22Rv1 (cell line): ENCODE data around the gene NTF4.

ENCODE experiments used
- H3K27ac ChIP-seq: fragments of 450-650 bp; 2 replicates; pipeline ENCODE4 v1.5.1; 2017
- ZFX ChIP-seq: fragments of 450-650 bp; IDR thresholded peaks from 2 replicates; pipeline ENCODE4 v1.6.1; 2017; ENCODE audit warnings: antibody characterized with exemption, borderline replicate concordance
- TF ChIP-seq, protein P1 (sequence below): fragments of 450-650 bp; IDR thresholded peaks from 2 replicates; pipeline ENCODE4 v1.5.1; 2017; ENCODE audit warnings: mild to moderate bottlenecking

Gene NTF4

GRCh38 chr19:49016067-49016839, 48.4 kb downstream of the NTF4 start:
- H3K27ac ChIP-seq, result no peak overlapping the region
- TF ChIP-seq, protein P1, sequence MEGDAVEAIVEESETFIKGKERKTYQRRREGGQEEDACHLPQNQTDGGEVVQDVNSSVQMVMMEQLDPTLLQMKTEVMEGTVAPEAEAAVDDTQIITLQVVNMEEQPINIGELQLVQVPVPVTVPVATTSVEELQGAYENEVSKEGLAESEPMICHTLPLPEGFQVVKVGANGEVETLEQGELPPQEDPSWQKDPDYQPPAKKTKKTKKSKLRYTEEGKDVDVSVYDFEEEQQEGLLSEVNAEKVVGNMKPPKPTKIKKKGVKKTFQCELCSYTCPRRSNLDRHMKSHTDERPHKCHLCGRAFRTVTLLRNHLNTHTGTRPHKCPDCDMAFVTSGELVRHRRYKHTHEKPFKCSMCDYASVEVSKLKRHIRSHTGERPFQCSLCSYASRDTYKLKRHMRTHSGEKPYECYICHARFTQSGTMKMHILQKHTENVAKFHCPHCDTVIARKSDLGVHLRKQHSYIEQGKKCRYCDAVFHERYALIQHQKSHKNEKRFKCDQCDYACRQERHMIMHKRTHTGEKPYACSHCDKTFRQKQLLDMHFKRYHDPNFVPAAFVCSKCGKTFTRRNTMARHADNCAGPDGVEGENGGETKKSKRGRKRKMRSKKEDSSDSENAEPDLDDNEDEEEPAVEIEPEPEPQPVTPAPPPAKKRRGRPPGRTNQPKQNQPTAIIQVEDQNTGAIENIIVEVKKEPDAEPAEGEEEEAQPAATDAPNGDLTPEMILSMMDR, result no peak
- TF ChIP-seq ZFX, result no peak

GRCh38 chr19:49014870-49015255, 49.8 kb downstream of the NTF4 start:
- H3K27ac ChIP-seq, result no peak overlapping the region
- no peak for TF ChIP-seq ZFX
- TF ChIP-seq, protein P1, result no peak

DNA sequence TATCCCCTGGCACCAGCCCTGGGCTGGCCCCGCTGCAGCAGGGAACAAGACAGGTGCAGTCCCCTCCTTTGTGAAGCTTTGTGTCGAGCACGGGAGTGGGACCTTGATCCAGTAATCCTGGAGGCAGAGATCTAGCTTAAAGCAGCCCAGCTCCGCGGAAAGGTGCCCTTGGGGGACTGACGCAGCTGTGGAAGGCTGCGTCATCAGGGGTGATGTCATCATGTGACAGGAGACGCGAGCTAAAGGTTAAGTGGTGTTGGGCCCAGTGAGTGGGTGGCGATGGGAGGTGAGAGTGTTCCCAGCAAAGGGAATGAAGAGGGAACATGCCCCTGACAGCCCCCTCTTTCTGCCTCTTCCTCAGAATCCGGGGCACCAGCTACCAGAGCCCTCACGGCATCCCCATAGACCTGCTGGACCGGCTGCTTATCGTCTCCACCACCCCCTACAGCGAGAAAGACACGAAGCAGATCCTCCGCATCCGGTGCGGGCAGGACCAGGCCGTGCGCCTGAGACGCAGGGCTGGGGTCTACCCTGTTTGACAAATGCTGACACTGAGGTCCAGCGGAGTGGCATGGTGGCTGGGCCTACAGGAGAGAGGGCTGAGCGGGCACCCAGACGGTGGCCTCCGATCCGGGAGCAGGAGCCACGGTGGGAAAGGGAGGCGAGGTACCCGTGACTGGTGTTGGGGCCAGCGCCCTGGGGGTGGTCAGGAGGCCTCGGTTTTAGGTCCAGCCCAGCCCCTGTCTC, 50.3 kb downstream of the NTF4 start:
- H3K27ac ChIP-seq, result no peak overlapping the region
- no peak for TF ChIP-seq ZFX
- TF ChIP-seq, protein P1, result no peak

DNA sequence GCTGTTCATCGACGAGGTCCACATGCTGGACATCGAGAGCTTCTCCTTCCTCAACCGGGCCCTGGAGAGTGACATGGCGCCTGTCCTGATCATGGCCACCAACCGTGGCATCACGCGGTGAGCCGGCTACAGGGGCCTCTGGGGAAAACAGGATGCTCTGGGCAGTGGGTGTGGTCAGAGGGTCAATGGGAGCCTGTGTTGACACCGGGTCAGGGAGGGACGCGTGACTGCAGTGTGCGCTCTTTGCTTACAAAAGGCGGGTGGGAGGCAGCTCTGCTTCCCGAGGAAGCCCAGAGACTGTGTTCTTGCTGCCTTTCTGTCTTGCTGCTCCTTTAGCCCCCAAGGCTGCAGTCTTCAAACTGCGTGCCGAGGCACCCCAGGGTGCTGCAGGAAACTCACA, 53.4 kb downstream of the NTF4 start:
- no peak overlapping the region for H3K27ac ChIP-seq
- TF ChIP-seq, protein P1, result no peak
- TF ChIP-seq ZFX, result no peak
